ENCODE data around the gene KIF13A.
A peak's percentile ranks its signal among the peaks of the same experiment; 100 is the strongest.
"Not testable (repeated sequence)": the region's sequence is repeated elsewhere in the genome, so short reads cannot be mapped to it uniquely, and the experiment has no call there.

KIF13A gene

DNA sequence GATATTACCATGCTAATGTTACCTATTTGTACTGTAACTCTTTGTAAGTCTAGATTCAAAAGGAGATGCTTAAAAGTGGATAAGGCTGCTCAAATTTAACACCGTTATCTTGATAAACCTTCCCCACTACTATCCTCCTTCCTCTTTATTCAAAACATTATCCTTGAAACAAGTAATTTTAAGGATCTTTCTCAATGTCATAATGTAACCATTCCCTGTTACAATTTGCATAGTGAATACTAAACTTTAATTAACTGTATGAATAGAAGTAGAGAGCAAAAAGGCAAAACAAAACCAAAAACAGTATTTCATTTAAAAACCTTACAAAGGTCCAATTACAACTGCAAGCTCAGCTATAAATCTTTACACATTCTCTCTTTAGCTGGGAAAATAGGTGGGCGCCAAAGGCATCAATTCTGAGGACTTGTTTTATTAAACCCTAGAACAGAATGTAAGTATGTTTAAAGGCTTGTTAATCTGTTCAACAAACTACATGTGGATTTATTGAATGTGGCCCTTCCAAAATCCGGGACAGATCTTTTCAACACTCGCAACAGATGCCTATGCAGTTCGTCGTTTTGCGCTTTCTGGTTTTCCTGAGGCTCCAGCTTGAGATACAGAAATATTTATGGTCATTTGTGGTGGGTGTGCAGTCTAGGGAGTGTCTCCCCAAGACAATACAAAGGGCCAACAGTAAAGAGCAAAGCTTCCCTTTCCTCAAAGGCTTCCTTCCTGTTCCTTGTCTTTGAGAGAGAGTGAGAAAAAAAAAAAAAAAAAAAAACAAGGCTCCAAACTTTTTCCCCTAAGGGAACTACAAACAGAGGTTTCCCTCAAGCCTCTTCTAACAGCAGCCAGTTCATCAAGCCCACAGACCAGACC is 15.1 kb downstream of the KIF13A start:
- H3K27ac ChIP-seq, result peak overlapping the region; percentile 71
- DNase-seq (ENCODE audit: low read depth, low spot score), result no peak

GRCh38 chr6:17971128-17972073 is 16.0 kb downstream of the KIF13A start:
- peak overlapping the region; percentile 71 for H3K27ac ChIP-seq
- DNase-seq (ENCODE audit: low read depth, low spot score), result no peak

- peak overlapping the region; percentile 55 for H3K27ac ChIP-seq
- DNase-seq (ENCODE audit: low read depth, low spot score), result no peak
Measured at GRCh38 chr6:17968876-17969275, 18.6 kb downstream of the KIF13A start.

DNA sequence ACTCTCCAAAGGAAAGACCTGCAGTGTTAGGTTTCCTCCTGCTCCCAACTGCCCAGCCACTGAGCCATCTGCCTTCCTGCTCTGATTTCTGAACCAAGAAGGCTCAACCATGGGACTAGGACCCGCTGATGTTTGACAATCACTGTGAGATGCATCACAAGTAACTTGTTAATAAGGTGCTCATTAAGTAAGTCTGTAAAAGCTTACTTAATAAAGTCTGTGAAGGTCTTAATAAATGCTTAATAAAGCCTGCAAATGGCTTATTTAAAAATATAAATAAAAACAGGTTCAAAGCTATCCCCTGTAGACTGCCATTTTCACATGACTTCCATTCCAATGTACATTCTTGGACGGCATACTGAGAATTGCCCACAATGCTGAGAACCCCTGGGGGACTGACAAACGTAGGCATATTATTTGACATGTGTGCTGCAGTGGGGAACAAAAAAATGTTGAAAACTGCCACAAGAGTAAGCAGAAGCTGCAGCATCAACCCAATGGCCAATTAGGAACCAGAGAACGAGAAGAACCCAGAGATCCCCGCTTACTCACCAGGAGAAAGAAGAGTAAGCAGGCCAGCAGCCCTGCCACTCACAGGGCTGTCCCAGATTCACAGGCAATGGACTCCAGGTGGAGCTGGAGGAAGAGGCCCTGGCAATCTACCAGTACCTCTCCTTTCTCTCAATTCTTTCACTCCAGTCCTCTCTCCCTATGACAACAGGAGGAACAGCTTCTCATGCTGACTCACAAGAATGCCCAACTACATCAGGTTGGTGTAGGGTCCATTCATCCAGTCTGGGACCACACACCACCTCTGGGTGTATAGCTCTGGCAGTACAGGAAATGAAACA is 19.5 kb downstream of the KIF13A start:
- H3K27ac ChIP-seq, result peak overlapping the region; percentile 55

GRCh38 chr6:17966451-17966850 is 21.0 kb downstream of the KIF13A start:
- H3K27ac ChIP-seq, result no peak overlapping the region
- no peak for DNase-seq (ENCODE audit: low read depth, low spot score)

More for the DNA sequence above, 19.5 kb downstream of the KIF13A start:
- DNase-seq (ENCODE audit: low read depth, low spot score), result peak; percentile 29

GRCh38 chr6:17965397-17965796 is 22.0 kb downstream of the KIF13A start:
- H3K27ac ChIP-seq, result peak overlapping the region; percentile 11
- DNase-seq (ENCODE audit: low read depth, low spot score), result no peak

DNA sequence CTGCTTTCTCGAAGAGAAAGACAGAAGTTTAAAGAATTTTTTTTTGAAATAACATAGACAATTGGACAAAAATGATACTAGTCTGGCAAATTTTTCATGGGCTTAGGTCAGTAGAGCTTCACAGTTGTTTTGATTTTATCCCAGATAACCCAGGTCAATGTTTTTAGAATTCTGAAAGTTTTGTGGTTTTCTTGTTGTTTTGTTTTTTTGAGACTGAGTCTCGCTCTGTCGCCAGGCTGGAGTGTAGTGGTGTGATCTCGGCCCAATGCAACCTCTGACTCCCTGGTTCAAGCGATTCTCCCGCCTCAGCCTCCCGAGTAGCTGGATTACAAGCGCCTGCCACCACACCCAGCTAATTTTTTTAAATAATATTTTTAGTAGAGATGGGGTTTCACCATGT is 22.8 kb downstream of the KIF13A start:
- peak overlapping the region; percentile 11 for H3K27ac ChIP-seq
- DNase-seq (ENCODE audit: low read depth, low spot score), result no peak

DNA sequence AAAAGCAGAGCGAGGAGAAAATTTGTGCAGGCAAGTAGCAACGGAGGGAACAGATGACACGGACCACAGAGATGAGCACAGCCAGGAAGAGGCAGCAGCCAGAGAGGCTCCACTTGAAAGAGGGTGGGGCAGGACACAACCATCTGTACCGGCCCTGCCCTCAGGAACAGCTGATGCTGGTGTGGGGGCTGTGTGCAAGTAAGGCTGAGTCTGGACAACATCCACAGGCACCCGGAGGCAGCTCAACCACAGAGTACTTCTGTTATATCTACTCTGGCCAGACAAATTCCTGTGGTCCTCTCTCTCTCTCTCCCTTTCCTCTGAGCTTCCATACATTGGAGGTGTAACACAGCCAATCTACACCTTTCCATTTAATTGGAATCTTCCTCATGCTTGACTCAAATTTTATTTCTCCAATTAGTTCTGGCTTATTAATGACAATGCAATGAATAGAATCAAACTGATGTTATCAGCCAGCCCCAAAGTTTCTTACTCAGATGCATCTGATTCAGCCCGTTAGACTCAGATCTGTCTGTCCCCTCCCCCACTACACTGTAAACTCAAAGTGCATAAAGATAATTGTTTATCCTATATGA is 24.9 kb downstream of the KIF13A start:
- peak overlapping the region; percentile 53 for H3K27ac ChIP-seq
- DNase-seq (ENCODE audit: low read depth, low spot score), result peak; percentile 46

DNA sequence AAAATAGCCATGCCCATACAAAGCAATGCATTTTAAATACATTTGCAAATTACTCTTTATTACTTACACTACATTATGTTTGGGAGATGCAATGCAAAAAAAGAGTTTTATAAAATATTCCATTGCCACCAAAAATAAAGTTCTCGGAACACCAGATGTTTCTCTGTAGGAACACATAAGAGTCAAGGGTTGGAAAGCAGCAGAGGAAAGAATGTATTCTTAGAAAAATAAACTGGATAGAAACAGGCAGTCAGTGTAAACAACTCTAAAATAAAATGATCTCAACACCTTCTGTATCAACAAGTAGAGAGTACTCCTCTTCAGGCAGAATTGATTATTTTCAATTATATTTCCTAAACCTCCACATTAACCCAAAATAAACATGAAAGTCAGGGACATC is 28.1 kb downstream of the KIF13A start:
- H3K27ac ChIP-seq, result no peak overlapping the region
- DNase-seq (ENCODE audit: low read depth, low spot score), result no peak

- no peak for DNase-seq (ENCODE audit: low read depth, low spot score)
- no peak overlapping the region for H3K27ac ChIP-seq
Measured at GRCh38 chr6:17957904-17958620, 29.4 kb downstream of the KIF13A start.

- DNase-seq (ENCODE audit: low read depth, low spot score), result no peak
- no peak overlapping the region for H3K27ac ChIP-seq
Measured at GRCh38 chr6:17957498-17957897, 29.9 kb downstream of the KIF13A start.

DNA sequence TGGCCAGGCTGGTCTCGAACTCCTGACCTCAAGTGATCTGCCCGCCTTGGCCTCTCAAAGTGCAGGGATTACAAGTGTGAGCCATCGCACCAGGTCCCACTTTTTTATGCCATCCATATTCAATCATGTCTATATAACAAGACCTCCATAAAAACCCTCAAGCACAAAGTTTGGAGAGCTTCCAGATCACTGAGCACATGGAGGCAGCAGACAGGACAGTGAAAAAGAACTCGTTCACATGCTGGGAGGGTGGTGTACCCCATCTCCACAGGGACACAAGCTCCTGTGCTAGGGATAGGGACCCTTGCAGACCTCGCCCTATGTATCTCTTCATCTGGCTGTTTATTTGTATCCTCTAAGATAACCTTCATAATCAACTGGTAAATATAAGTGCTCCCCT is 30.3 kb downstream of the KIF13A start:
- DNase-seq (ENCODE audit: low read depth, low spot score), result no peak
- H3K27ac ChIP-seq, result no peak overlapping the region

DNA sequence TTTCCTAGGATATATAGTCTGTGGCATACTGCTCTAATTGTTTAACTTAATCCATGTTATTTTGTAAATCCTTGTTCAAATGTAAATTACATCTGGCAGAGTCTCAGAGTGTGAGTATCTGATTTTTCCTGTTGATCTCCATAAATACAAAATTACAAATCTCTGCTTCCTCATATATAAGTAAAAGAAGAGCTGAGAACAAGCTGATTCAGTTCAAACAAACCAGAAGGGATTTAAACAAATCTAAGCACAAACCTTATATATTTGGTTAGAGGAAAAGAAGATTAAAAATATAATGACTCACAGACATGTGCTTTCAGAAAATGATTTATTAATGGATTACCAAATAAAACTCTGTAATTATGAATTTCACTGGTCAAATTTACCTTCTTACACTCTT is 37.3 kb downstream of the KIF13A start:
- H3K27ac ChIP-seq, result no peak overlapping the region
- DNase-seq (ENCODE audit: low read depth, low spot score), result no peak

GRCh38 chr6:17949168-17949567 is 38.3 kb downstream of the KIF13A start:
- no peak for DNase-seq (ENCODE audit: low read depth, low spot score)
- H3K27ac ChIP-seq, result no peak overlapping the region

GRCh38 chr6:17948725-17949124 is 38.7 kb downstream of the KIF13A start:
- no peak for DNase-seq (ENCODE audit: low read depth, low spot score)
- no peak overlapping the region for H3K27ac ChIP-seq

- H3K27ac ChIP-seq; DNase-seq (ENCODE audit: low read depth, low spot score): not testable (repeated sequence)
Measured at GRCh38 chr6:17947574-17947973, 39.9 kb downstream of the KIF13A start.

DNA sequence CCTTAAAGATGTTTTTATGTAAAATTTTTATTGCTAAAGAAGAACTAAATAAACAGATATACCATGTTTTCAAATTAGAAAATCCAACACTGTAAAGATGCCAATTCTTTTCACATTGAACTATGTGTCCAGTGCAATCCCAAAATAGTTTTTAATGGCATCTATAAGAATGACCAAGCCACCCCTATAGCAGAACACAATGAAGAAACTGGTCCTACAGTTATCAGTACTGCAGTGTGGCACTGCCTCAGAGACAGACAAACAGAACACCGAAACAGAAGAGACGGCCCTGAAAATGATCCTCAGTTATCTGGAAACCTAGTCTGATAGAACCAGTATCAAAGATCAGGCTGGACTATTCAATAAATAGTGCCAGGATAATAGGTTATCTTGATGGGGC is 41.9 kb downstream of the KIF13A start:
- DNase-seq (ENCODE audit: low read depth, low spot score), result no peak
- no peak overlapping the region for H3K27ac ChIP-seq

DNA sequence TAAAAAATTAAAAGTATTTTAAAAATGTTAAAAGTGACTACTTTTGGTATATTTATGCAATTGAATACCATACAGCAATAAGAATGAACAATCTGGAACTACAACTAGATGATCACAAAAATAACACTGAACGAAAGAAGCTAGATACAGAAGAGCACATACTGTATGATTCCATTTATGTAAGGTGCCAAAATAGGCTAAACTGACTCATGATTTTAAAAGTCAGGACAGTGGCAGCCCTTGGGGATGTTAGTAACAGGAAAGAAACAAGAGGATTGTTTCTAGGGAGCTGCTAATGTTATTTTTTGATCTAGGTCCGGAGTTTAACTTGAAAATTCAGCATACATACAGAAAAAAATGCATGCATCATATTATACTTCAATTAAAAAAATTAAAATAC is 42.3 kb downstream of the KIF13A start:
- DNase-seq (ENCODE audit: low read depth, low spot score), result no peak
- no peak overlapping the region for H3K27ac ChIP-seq

- no peak for DNase-seq (ENCODE audit: low read depth, low spot score)
Measured at GRCh38 chr6:17941318-17941717, 46.1 kb downstream of the KIF13A start.

More at GRCh38 chr6:17941318-17941717, 46.1 kb downstream of the KIF13A start:
- no peak overlapping the region for H3K27ac ChIP-seq

All from epithelial cell of prostate (primary cell).